ENCODE data around the gene C6orf47.

C6orf47 gene

GRCh38 chr6:31617010-31617409 is 43.6 kb downstream of the C6orf47 start:
- Histone ChIP-seq H3K36me3 (ENCODE audit: insufficient read depth, low read length) (peaks cover 7% of the 10 kb centered on the region), H3K4me1 (ENCODE audit: insufficient read depth, low read length) (peaks cover 15% of the 10 kb centered on the region; the same call in 1 of the 2 replicates), H3K27me3 (ENCODE audit: insufficient read depth, low read length) (no peaks in the 10 kb centered on the region), H3K27ac (ENCODE audit: low read depth, low read length) (no peak overlapping the region), H3K9me3 (ENCODE audit: insufficient read depth, low read depth, low read length) (no peaks in the 10 kb centered on the region), H3K4me3 (ENCODE audit: low read length) (no peak overlapping the region), H3K9ac (ENCODE audit: low read depth, low read length) (no peak overlapping the region)
- WGBS, result 91% methylated on average over 2 of the region's 2 CpGs

- Histone ChIP-seq H3K4me1 (ENCODE audit: insufficient read depth, low read length) (peaks cover 10% of the 10 kb centered on the region; the same call in 1 of the 2 replicates), H3K27ac (ENCODE audit: low read depth, low read length) (no peak overlapping the region), H3K9ac (ENCODE audit: low read depth, low read length) (0 out of 2 replicates have a peak overlapping the region, but pooled peaks have one; percentile 32), H3K27me3 (ENCODE audit: insufficient read depth, low read length) (no peaks in the 10 kb centered on the region), H3K36me3 (ENCODE audit: insufficient read depth, low read length) (no peaks in the 10 kb centered on the region), H3K9me3 (ENCODE audit: insufficient read depth, low read depth, low read length) (no peaks in the 10 kb centered on the region), H3K4me3 (ENCODE audit: low read length) (no peak overlapping the region)
- WGBS, result 72% methylated on average over 7 of the region's 7 CpGs
Measured at GRCh38 chr6:31615748-31616147, 44.8 kb downstream of the C6orf47 start.

GRCh38 chr6:31614684-31615578 is 45.6 kb downstream of the C6orf47 start, which contains the start of gene AIF1:
AIF1 (plus strand) TSS chr6:31615234; CDS start chr6:31615330, 96 bp downstream.
- no peak within 1 kb of the TSS for H3K4me3 ChIP-seq (ENCODE audit: low read length)
- H3K27ac ChIP-seq (ENCODE audit: low read depth, low read length), result no peak within 1 kb of the TSS

DNA sequence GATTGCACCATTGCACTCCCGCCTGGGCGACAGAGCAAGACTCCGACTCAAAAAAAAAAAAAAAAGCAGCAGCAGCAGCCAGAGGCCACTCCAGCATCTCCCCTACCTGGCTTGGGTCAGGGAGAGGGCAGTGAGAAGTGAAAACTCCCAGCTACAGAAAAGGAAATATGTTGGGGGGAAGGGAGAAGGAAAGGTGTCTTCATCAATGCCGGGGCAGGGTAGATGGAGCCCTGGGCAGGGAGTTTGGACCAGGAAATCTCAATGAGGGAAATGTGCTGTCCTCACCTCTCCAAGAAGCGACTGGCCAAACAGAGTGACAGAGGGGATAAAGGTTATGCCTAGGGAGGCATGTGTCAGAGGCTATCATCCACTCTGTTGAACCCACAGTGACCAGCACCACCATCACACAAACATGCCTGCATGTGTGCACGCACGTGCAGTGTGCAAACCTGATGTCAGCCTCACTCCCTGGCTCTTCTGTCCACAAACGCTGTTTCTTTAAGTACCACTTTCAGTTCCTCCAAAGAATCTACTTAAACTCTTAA is 46.4 kb downstream of the C6orf47 start:
- Histone ChIP-seq H3K9me3 (ENCODE audit: insufficient read depth, low read depth, low read length) (no peaks in the 10 kb centered on the region), H3K9ac (ENCODE audit: low read depth, low read length) (no peak overlapping the region), H3K27ac (ENCODE audit: low read depth, low read length) (no peak overlapping the region), H3K4me3 (ENCODE audit: low read length) (no peak overlapping the region), H3K4me1 (ENCODE audit: insufficient read depth, low read length) (peaks cover 10% of the 10 kb centered on the region; the same call in 1 of the 2 replicates), H3K36me3 (ENCODE audit: insufficient read depth, low read length) (no peaks in the 10 kb centered on the region), H3K27me3 (ENCODE audit: insufficient read depth, low read length) (no peaks in the 10 kb centered on the region)
- 90% methylated on average over 8 of the region's 8 CpGs for whole genome bisulfite sequencing

More at GRCh38 chr6:31614684-31615578, 45.6 kb downstream of the C6orf47 start, which contains the start of gene AIF1:
- no peaks in the 10 kb centered on the region for H3K36me3 ChIP-seq (ENCODE audit: insufficient read depth, low read length)
- H3K27me3 ChIP-seq (ENCODE audit: insufficient read depth, low read length), result no peaks in the 10 kb centered on the region
- 0 out of 2 replicates have a peak within 1 kb of the TSS, but pooled peaks have one; percentile 36 for H3K9ac ChIP-seq (ENCODE audit: low read depth, low read length)
- H3K9me3 ChIP-seq (ENCODE audit: insufficient read depth, low read depth, low read length), result no peaks in the 10 kb centered on the region
- WGBS, result 80% methylated on average over 5 of the region's 6 CpGs
- peaks cover 10% of the 10 kb centered on the region; the same call in 1 of the 2 replicates for H3K4me1 ChIP-seq (ENCODE audit: insufficient read depth, low read length)

- H3K27ac ChIP-seq (ENCODE audit: low read depth, low read length), result no peak overlapping the region
- H3K9me3 ChIP-seq (ENCODE audit: insufficient read depth, low read depth, low read length), result no peaks in the 10 kb centered on the region
- 93% methylated on average over 4 of the region's 4 CpGs for WGBS
- no peak overlapping the region for H3K4me3 ChIP-seq (ENCODE audit: low read length)
- no peaks in the 10 kb centered on the region for H3K27me3 ChIP-seq (ENCODE audit: insufficient read depth, low read length)
- H3K4me1 ChIP-seq (ENCODE audit: insufficient read depth, low read length), result peaks cover 10% of the 10 kb centered on the region; the same call in 1 of the 2 replicates
- no peak overlapping the region for H3K9ac ChIP-seq (ENCODE audit: low read depth, low read length)
- H3K36me3 ChIP-seq (ENCODE audit: insufficient read depth, low read length), result no peaks in the 10 kb centered on the region
Measured at GRCh38 chr6:31610968-31611367, 49.6 kb downstream of the C6orf47 start.

GRCh38 chr6:31609519-31610406 is 50.8 kb downstream of the C6orf47 start:
- Histone ChIP-seq H3K4me3 (ENCODE audit: low read length) (no peak overlapping the region), H3K36me3 (ENCODE audit: insufficient read depth, low read length) (no peaks in the 10 kb centered on the region), H3K9me3 (ENCODE audit: insufficient read depth, low read depth, low read length) (no peaks in the 10 kb centered on the region), H3K27ac (ENCODE audit: low read depth, low read length) (no peak overlapping the region), H3K4me1 (ENCODE audit: insufficient read depth, low read length) (peaks cover under 1% of the 10 kb centered on the region; the same call in 1 of the 2 replicates), H3K27me3 (ENCODE audit: insufficient read depth, low read length) (no peaks in the 10 kb centered on the region), H3K9ac (ENCODE audit: low read depth, low read length) (no peak overlapping the region)
- WGBS, result 85% methylated on average over 8 of the region's 8 CpGs

Data from HUES64 (cell line).